ENCODE data around the gene CALN1.

- TF ChIP-seq, protein P1, sequence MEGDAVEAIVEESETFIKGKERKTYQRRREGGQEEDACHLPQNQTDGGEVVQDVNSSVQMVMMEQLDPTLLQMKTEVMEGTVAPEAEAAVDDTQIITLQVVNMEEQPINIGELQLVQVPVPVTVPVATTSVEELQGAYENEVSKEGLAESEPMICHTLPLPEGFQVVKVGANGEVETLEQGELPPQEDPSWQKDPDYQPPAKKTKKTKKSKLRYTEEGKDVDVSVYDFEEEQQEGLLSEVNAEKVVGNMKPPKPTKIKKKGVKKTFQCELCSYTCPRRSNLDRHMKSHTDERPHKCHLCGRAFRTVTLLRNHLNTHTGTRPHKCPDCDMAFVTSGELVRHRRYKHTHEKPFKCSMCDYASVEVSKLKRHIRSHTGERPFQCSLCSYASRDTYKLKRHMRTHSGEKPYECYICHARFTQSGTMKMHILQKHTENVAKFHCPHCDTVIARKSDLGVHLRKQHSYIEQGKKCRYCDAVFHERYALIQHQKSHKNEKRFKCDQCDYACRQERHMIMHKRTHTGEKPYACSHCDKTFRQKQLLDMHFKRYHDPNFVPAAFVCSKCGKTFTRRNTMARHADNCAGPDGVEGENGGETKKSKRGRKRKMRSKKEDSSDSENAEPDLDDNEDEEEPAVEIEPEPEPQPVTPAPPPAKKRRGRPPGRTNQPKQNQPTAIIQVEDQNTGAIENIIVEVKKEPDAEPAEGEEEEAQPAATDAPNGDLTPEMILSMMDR (IDR thresholded peaks at IDR 0.05): no peak
- TF ChIP-seq POLR2A (IDR thresholded peaks at IDR 0.05): no peak
Observed at GRCh38 chr7:72077786-72078185, 334.4 kb downstream of the CALN1 start.
